Keratinocyte (primary cell): ENCODE results near the gene GPBAR1. TPM values are rescaled to one million over a fixed set of nuclear protein-coding genes. Genes with fewer than 3 reads are reported as not detected.

Experiments
- DNase-seq: peaks from one replicate; pipeline ENCODE4 v3.0.0-alpha.2; 2011; ENCODE audit warnings: low read depth, missing footprints, low spot score
- FAIRE-seq: peaks from 2 replicates; lab custom pipeline; 2011; peaks lifted over from hg19 to GRCh38; lab: Jason Lieb, UNC
- H2AFZ ChIP-seq: 2 replicates; pipeline ENCODE4 v1.6.0; 2012; ENCODE audit warnings: low read length, control low read depth, inconsistent platforms; ENCODE audit not compliant: control insufficient read depth
- H3K27ac ChIP-seq: 2 replicates; pipeline ENCODE4 v1.5.1; 2011; ENCODE audit warnings: low read length; ENCODE audit not compliant: control insufficient read depth, insufficient read depth
- H3K27me3 ChIP-seq: 3 replicates; pipeline ENCODE4 v1.6.0; 2011; ENCODE audit warnings: low read length; ENCODE audit not compliant: control insufficient read depth, insufficient read depth; ENCODE audit errors: extremely low read depth
- H3K36me3 ChIP-seq, 2 experiments: 2 replicates in 1 of 2; 3 replicates in 1 of 2; pipeline ENCODE4 v1.5.1; 2011; ENCODE audit warnings: low read length in 2 of 2, mild to moderate bottlenecking in 1 of 2; ENCODE audit not compliant: control insufficient read depth in 2 of 2, insufficient read depth in 2 of 2; ENCODE audit errors: extremely low read depth in 1 of 2
- H3K4me1 ChIP-seq: 3 replicates; pipeline ENCODE4 v1.5.1; 2011; ENCODE audit warnings: low read length; ENCODE audit not compliant: control insufficient read depth, insufficient read depth; ENCODE audit errors: extremely low read depth
- H3K4me2 ChIP-seq: 3 replicates; pipeline ENCODE4 v1.6.0; 2011; ENCODE audit warnings: low read depth, low read length; ENCODE audit not compliant: control insufficient read depth, insufficient read depth; ENCODE audit errors: extremely low read depth
- H3K4me3 ChIP-seq, 3 experiments: fragments of 200-600 bp in 1 of 3; sonication (generic) in 1 of 3; 2 replicates in 2 of 3; 3 replicates in 1 of 3; pipeline ENCODE4 v1.5.1; 2011 to 2016; ENCODE audit warnings: low read length in 3 of 3, mild to moderate bottlenecking in 3 of 3, control low read depth in 2 of 3, inconsistent platforms in 1 of 3, low read depth in 1 of 3, mixed read lengths in 1 of 3, mixed run types in 1 of 3, moderate library complexity in 1 of 3; ENCODE audit not compliant: control insufficient read depth in 2 of 3, insufficient read depth in 2 of 3; ENCODE audit errors: extremely low read depth in 1 of 3
- H3K79me2 ChIP-seq: 2 replicates; pipeline ENCODE4 v1.6.0; 2012; ENCODE audit warnings: low read length; ENCODE audit not compliant: control insufficient read depth, insufficient read depth
- H3K9ac ChIP-seq: 3 replicates; pipeline ENCODE4 v1.6.0; 2011; ENCODE audit warnings: low read length; ENCODE audit not compliant: control insufficient read depth, insufficient read depth; ENCODE audit errors: extremely low read depth
- H3K9me1 ChIP-seq: 3 replicates; pipeline ENCODE4 v1.6.0; 2011; ENCODE audit warnings: low read length; ENCODE audit not compliant: control insufficient read depth, insufficient read depth; ENCODE audit errors: extremely low read depth
- H3K9me3 ChIP-seq: 2 replicates; pipeline ENCODE4 v1.5.1; 2012; ENCODE audit warnings: low read depth, low read length; ENCODE audit not compliant: control insufficient read depth
- H4K20me1 ChIP-seq: 3 replicates; pipeline ENCODE4 v1.6.0; 2011; ENCODE audit warnings: low read length; ENCODE audit not compliant: control insufficient read depth, insufficient read depth; ENCODE audit errors: extremely low read depth
- EZH2 ChIP-seq: IDR thresholded peaks from one replicate; pipeline ENCODE4 v1.6.1; 2012; ENCODE audit warnings: inconsistent platforms, mild to moderate bottlenecking, low read length, moderate library complexity
- dilution Hi-C: fragments of 300-500 bp; cut with MboI; formaldehyde crosslinking; loops from one replicate; pipeline ENCODE4 v1.7.0; 2020; ENCODE audit warnings: low sequenced_read_pairs; ENCODE audit not compliant: extremely low pct_ligation_motif_present
- polyA plus RNA-seq, 5 experiments: library from polyadenylated mRNA; depleted of rRNA in 3 of 5; stranded (reverse) in 3 of 5; stranded (forward) in 1 of 5; unstranded in 1 of 5; fragments of >200 nt; gene quantifications; 1 replicate in 1 of 5; 2 replicates in 3 of 5; 3 replicates in 1 of 5; pipeline versions ENCODE4 v1.2.1 to v1.2.3, GENCODE V29; 2011 to 2012; ENCODE audit warnings: missing spikeins in 2 of 5, low read depth in 1 of 5, low replicate concordance in 1 of 5
- TF ChIP-seq, protein P1 (sequence below), 3 experiments: IDR thresholded peaks in 1 of 3; conservative IDR thresholded peaks in 1 of 3; optimal IDR thresholded peaks in 1 of 3; 2 replicates in 2 of 3; 3 replicates in 1 of 3; pipeline versions ENCODE3 to v1.5.1; 2011; ENCODE audit warnings: low read length in 3 of 3, mild to moderate bottlenecking in 3 of 3, moderate library complexity in 2 of 3, control low read depth in 1 of 3, inconsistent platforms in 1 of 3; ENCODE audit not compliant: insufficient read depth in 2 of 3; ENCODE audit errors: extremely low read depth in 1 of 3

Gene GPBAR1
- polyA plus RNA-seq, 1 donor (not counting 4 experiments of a cell fraction or from before 2014, with no cell fraction given), result 0.12 TPM

- no peak overlapping the region for H2AFZ ChIP-seq
- H3K36me3 ChIP-seq, result peaks cover 9 to 17% of the 10 kb centered on the region in 2 experiments
- no peak for TF ChIP-seq EZH2
- TF ChIP-seq, protein P1, sequence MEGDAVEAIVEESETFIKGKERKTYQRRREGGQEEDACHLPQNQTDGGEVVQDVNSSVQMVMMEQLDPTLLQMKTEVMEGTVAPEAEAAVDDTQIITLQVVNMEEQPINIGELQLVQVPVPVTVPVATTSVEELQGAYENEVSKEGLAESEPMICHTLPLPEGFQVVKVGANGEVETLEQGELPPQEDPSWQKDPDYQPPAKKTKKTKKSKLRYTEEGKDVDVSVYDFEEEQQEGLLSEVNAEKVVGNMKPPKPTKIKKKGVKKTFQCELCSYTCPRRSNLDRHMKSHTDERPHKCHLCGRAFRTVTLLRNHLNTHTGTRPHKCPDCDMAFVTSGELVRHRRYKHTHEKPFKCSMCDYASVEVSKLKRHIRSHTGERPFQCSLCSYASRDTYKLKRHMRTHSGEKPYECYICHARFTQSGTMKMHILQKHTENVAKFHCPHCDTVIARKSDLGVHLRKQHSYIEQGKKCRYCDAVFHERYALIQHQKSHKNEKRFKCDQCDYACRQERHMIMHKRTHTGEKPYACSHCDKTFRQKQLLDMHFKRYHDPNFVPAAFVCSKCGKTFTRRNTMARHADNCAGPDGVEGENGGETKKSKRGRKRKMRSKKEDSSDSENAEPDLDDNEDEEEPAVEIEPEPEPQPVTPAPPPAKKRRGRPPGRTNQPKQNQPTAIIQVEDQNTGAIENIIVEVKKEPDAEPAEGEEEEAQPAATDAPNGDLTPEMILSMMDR (optimal IDR thresholded peaks at IDR 0.05 in 1 of 3, IDR thresholded peaks at IDR 0.05 in 1 of 3, conservative IDR thresholded peaks at IDR 0.05 in 1 of 3; ENCODE audit: extremely low read depth in 1 of 3, insufficient read depth in 2 of 3, low read length in 3 of 3), result no peak
- peaks cover 74% of the 10 kb centered on the region for H3K4me1 ChIP-seq
- peaks cover 12% of the 10 kb centered on the region for H4K20me1 ChIP-seq
- no peaks in the 10 kb centered on the region for H3K9me3 ChIP-seq
- peaks cover 63% of the 10 kb centered on the region for H3K79me2 ChIP-seq
- peak overlapping the region; percentile 98 for H3K9ac ChIP-seq
- peak overlapping the region; percentile 100 for H3K4me2 ChIP-seq
- FAIRE-seq, result peak; percentile 64
- peak overlapping the region; percentile 74 to 96 (median 96) for H3K4me3 ChIP-seq
- no peak for DNase-seq
- peak overlapping the region; percentile 85 for H3K27ac ChIP-seq
- no peaks in the 10 kb centered on the region for H3K9me1 ChIP-seq
- dilution Hi-C loops, result no loop called here
- H3K27me3 ChIP-seq, result no peaks in the 10 kb centered on the region
Observed at GRCh38 chr2:218289639-218290315, 29.0 kb downstream of the GPBAR1 start.

- no peaks in the 10 kb centered on the region for H3K27me3 ChIP-seq
- no peaks in the 10 kb centered on the region for H3K9me1 ChIP-seq
- peaks cover 74% of the 10 kb centered on the region for H3K4me1 ChIP-seq
- peak overlapping the region; percentile 100 for H3K4me2 ChIP-seq
- peaks cover 9% of the 10 kb centered on the region for H4K20me1 ChIP-seq
- H3K9ac ChIP-seq, result peak overlapping the region; percentile 98
- peak overlapping the region; percentile 74 to 96 (median 96) for H3K4me3 ChIP-seq
- FAIRE-seq (no peak), DNase-seq (no peak)
- no peak overlapping the region for H2AFZ ChIP-seq
- H3K9me3 ChIP-seq, result no peaks in the 10 kb centered on the region
- TF ChIP-seq, protein P1 (optimal IDR thresholded peaks at IDR 0.05 in 1 of 3, IDR thresholded peaks at IDR 0.05 in 1 of 3, conservative IDR thresholded peaks at IDR 0.05 in 1 of 3; ENCODE audit: extremely low read depth in 1 of 3, insufficient read depth in 2 of 3, low read length in 3 of 3), result no peak
- no peak for TF ChIP-seq EZH2
- H3K36me3 ChIP-seq, result peaks cover 6 to 12% of the 10 kb centered on the region in 2 experiments
- peaks cover 55% of the 10 kb centered on the region for H3K79me2 ChIP-seq
- H3K27ac ChIP-seq, result peak overlapping the region; percentile 85
- dilution Hi-C loops, result no loop called here
Observed at GRCh38 chr2:218290316-218291261, 29.8 kb downstream of the GPBAR1 start.
